MCF 10A (cell line): ENCODE measurements around the gene GAK. TPM values are rescaled to one million over a fixed set of nuclear protein-coding genes. Genes with fewer than 3 reads are reported as not detected.

Experiments
- BruUV-seq: library from RNA; stranded (reverse); fragments of 400-500 nt; replicated peaks from 2 replicates; lab custom pipeline; 2021; lab: Mats Ljungman, UMichigan
- CTCF ChIA-PET: fragments of 300-600 bp; sonication (Branson Sonifier 250); formaldehyde crosslinking; extraction: SDS; loops from one replicate; lab custom pipeline; 2021; ENCODE audit warnings: antibody characterized with exemption, inconsistent platforms; lab: Yijun Ruan, JAX
- POLR2A ChIA-PET: fragments of 300-600, 350-650 bp; sonication (Branson Sonifier 250); formaldehyde crosslinking; extraction: SDS; loops from one replicate; lab custom pipeline; 2020; ENCODE audit warnings: antibody characterized with exemption, inconsistent platforms; lab: Yijun Ruan, JAX
- DNase-seq: peaks from one replicate; pipeline ENCODE4 v3.0.0-alpha.2; 2018; ENCODE audit not compliant: unreplicated experiment
- H3K27ac Mint-ChIP-seq: one replicate; pipeline ENCODE4 v1.8.0; 2022; ENCODE audit warnings: mild to moderate bottlenecking, low read depth, mixed read lengths; ENCODE audit not compliant: unreplicated experiment
- H3K27me3 Mint-ChIP-seq: one replicate; pipeline ENCODE4 v1.8.0; 2022; ENCODE audit warnings: mixed read lengths; ENCODE audit not compliant: insufficient read depth, unreplicated experiment
- H3K36me3 Mint-ChIP-seq: one replicate; pipeline ENCODE4 v1.8.0; 2022; ENCODE audit warnings: mild to moderate bottlenecking, moderate library complexity, mixed read lengths; ENCODE audit not compliant: insufficient read depth, unreplicated experiment
- H3K4me1 Mint-ChIP-seq: one replicate; pipeline ENCODE4 v1.8.0; 2022; ENCODE audit warnings: mixed read lengths; ENCODE audit not compliant: insufficient read depth, unreplicated experiment
- H3K4me3 Mint-ChIP-seq: one replicate; pipeline ENCODE4 v1.8.0; 2022; ENCODE audit warnings: mild to moderate bottlenecking, moderate library complexity, mixed read lengths; ENCODE audit not compliant: unreplicated experiment
- H3K9me3 Mint-ChIP-seq: one replicate; pipeline ENCODE4 v1.8.0; 2022; ENCODE audit warnings: mixed read lengths; ENCODE audit not compliant: unreplicated experiment
- intact Hi-C: fragments of 100-400 bp; cut with micrococcal nuclease; formaldehyde crosslinking; loops from 2 replicates; pipeline ENCODE4 v1.14.1; 2022
- total RNA-seq: library from RNA; stranded (reverse); gene quantifications from 2 replicates; pipeline ENCODE4 v1.2.3, GENCODE V29; 2022
- TF ChIP-seq, protein P1 (sequence below): fragments of 200-600 bp; IDR thresholded peaks from one replicate; pipeline ENCODE4 v1.8.0; 2022; ENCODE audit warnings: antibody characterized with exemption, mild to moderate bottlenecking; ENCODE audit not compliant: unreplicated experiment

GAK gene
- total RNA-seq, 1 experiment from 2014 or later, result 72.9 TPM

DNA sequence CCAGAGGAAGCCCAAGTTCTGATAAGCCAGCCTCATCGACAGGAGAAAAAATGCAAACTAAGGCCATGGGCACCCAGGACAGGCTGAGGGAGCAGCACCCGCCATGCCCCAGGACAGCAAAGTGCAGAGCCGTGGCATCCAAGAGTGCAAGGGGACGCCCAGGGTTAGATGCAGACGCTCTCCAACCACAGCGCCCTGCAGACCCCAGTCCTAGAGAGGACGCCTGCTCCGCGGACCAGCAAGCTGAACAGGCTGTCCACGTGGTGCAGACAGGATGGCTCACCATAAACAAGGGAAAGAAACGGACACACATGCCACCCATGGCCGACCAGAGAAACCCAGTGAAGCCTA, 32.6 kb downstream of the GAK start:
- Mint-ChIP-seq H3K4me3 (no peak overlapping the region), H3K9me3 (no peaks in the 10 kb centered on the region)
- CTCF ChIA-PET, result no interaction called here

DNA sequence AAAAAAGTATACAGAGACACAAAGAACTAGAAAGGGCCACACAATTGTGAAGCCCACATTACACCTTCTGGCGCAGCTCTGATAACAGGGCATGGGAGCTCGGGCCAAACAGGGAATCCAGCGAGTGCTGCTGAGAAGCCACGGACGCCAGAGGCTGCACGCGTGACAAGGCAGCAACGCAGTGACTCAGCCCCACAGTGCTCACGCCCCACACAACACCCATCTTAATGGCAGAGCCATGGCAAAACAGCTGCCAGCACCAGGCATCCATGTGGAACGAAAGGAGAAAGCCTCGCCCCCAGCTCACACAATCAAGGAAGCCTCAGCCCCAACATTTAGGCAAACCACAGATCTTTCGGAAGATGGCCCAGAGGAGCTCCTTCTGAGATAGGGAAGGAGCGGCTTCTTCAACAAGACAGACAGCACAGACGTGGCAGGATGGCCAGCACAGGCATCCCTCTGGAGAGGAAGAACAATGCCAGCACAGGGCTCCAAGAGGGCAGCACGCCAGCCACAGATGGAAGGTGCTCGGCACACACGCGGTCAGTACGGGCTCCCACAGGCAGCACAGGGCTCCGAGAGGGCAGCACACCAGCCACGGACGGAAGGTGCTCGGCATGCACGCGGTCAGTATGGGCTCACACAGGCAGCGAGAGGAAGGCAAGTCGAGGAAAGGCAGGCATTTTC, 33.1 kb downstream of the GAK start:
- BruUV-seq, result no TSS peak
- Mint-ChIP-seq H3K36me3 (peaks cover 42% of the 10 kb centered on the region), H3K4me3 (no peak overlapping the region), H3K4me1 (no peaks in the 10 kb centered on the region), H3K27me3 (no peaks in the 10 kb centered on the region), H3K27ac (no peak overlapping the region), H3K9me3 (no peaks in the 10 kb centered on the region)
- intact Hi-C loops, result no loop called here
- TF ChIP-seq, protein P1, sequence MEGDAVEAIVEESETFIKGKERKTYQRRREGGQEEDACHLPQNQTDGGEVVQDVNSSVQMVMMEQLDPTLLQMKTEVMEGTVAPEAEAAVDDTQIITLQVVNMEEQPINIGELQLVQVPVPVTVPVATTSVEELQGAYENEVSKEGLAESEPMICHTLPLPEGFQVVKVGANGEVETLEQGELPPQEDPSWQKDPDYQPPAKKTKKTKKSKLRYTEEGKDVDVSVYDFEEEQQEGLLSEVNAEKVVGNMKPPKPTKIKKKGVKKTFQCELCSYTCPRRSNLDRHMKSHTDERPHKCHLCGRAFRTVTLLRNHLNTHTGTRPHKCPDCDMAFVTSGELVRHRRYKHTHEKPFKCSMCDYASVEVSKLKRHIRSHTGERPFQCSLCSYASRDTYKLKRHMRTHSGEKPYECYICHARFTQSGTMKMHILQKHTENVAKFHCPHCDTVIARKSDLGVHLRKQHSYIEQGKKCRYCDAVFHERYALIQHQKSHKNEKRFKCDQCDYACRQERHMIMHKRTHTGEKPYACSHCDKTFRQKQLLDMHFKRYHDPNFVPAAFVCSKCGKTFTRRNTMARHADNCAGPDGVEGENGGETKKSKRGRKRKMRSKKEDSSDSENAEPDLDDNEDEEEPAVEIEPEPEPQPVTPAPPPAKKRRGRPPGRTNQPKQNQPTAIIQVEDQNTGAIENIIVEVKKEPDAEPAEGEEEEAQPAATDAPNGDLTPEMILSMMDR, result no peak
- DNase-seq, result no peak
- ChIA-PET CTCF (no interaction called here), POLR2A (no interaction called here)

More for the DNA sequence above, 32.6 kb downstream of the GAK start:
- Mint-ChIP-seq H3K4me1 (no peaks in the 10 kb centered on the region), H3K27ac (no peak overlapping the region), H3K36me3 (peaks cover 42% of the 10 kb centered on the region), H3K27me3 (no peaks in the 10 kb centered on the region)
- DNase-seq, result no peak
- intact Hi-C loops, result no loop called here
- TF ChIP-seq, protein P1, result no peak
- BruUV-seq, result no TSS peak
- POLR2A ChIA-PET, result no interaction called here

DNA sequence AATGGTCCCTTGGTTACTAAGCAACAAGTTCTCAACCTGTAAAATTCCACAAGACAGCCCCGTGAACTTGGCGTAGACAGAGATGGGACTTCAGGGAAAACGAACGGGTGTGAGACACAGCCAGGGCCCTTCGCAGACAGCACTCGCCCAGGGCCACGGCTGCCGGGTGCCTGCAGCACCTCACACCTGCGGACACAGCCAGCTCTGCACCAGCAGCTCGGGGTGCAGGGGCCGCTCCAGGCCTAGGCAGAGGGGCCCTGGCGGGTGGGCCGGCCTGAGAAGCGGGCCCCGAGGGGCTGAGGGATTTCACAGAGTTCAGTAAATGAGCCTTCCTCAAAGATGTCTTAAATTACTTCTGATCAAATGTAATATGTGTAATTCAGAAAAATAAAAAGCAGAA, 34.0 kb downstream of the GAK start:
- peaks cover 49% of the 10 kb centered on the region for H3K36me3 Mint-ChIP-seq
- H3K27me3 Mint-ChIP-seq, result no peaks in the 10 kb centered on the region
- POLR2A ChIA-PET, result no interaction called here
- BruUV-seq, result no TSS peak
- no peak overlapping the region for H3K4me3 Mint-ChIP-seq
- CTCF ChIA-PET, result no interaction called here
- DNase-seq, result no peak
- TF ChIP-seq, protein P1, result no peak
- intact Hi-C loops, result no loop called here
- H3K27ac Mint-ChIP-seq, result no peak overlapping the region
- no peaks in the 10 kb centered on the region for H3K4me1 Mint-ChIP-seq
- H3K9me3 Mint-ChIP-seq, result no peaks in the 10 kb centered on the region

DNA sequence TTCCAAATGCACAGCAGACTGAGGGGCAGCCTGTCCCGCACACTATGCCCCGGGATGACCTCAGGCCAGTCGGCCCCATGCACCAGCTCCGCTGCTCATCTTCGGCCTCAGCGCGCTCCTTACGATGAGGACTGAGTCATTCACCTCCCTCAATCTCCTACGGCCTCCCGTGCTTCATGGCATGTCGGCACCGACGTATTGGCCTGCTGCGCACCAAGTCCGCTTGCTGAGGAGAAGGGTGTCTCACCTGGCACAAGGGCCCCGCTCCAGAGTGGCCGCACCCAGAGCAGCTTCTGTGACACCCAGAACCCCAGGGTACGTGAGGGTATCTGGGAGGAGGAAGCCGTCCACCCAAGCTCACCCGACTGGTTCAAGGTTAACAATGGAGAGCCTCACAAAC, 35.5 kb downstream of the GAK start:
- TF ChIP-seq, protein P1, result no peak
- CTCF ChIA-PET, result no interaction called here
- Mint-ChIP-seq H3K36me3 (peaks cover 49% of the 10 kb centered on the region), H3K27me3 (no peaks in the 10 kb centered on the region), H3K4me1 (no peaks in the 10 kb centered on the region), H3K4me3 (no peak overlapping the region), H3K9me3 (no peaks in the 10 kb centered on the region), H3K27ac (peak overlapping the region; percentile 74)
- DNase-seq, result no peak
- intact Hi-C loops, result no loop called here
- no TSS peak for BruUV-seq
- POLR2A ChIA-PET, result no interaction called here
